Body of pancreas (tissue), 4 donors: ENCODE measurements around the gene HOMEZ.

Source experiments
- POLR2A ChIP-seq, 3 donors: fragments of 450-650 bp; IDR thresholded peaks; one replicate each; pipeline ENCODE4 v1.6.1; 2016; ENCODE audit warnings: antibody characterized with exemption in 3 of 3, mild to moderate bottlenecking in 2 of 3
- TF ChIP-seq, protein P1 (sequence below), 7 experiments: fragments of 450-650 bp in 4 of 7; fragments of 200-600 bp in 3 of 7; sonication (generic) in 3 of 7; IDR thresholded peaks; one replicate each; pipeline ENCODE4 v1.5.1; 2016 to 2019; ENCODE audit warnings: antibody characterized with exemption in 7 of 7

- TF ChIP-seq, protein P1, sequence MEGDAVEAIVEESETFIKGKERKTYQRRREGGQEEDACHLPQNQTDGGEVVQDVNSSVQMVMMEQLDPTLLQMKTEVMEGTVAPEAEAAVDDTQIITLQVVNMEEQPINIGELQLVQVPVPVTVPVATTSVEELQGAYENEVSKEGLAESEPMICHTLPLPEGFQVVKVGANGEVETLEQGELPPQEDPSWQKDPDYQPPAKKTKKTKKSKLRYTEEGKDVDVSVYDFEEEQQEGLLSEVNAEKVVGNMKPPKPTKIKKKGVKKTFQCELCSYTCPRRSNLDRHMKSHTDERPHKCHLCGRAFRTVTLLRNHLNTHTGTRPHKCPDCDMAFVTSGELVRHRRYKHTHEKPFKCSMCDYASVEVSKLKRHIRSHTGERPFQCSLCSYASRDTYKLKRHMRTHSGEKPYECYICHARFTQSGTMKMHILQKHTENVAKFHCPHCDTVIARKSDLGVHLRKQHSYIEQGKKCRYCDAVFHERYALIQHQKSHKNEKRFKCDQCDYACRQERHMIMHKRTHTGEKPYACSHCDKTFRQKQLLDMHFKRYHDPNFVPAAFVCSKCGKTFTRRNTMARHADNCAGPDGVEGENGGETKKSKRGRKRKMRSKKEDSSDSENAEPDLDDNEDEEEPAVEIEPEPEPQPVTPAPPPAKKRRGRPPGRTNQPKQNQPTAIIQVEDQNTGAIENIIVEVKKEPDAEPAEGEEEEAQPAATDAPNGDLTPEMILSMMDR (IDR thresholded peaks at IDR 0.05) = no peak
- TF ChIP-seq POLR2A (IDR thresholded peaks at IDR 0.05) = no peak
Measured at GRCh38 chr14:23252006-23252405, 33.9 kb downstream of the HOMEZ start.
